ENCODE results near the gene CD151.

Gene CD151

GRCh38 chr11:829847-830294 is 2.9 kb upstream of the CD151 start:
- no peak for DNase-seq

GRCh38 chr11:830295-831117 is 2.2 kb upstream of the CD151 start:
- DNase-seq, result peak; percentile 51

- peak; percentile 38 for DNase-seq
Observed at GRCh38 chr11:831118-831864, 1.5 kb upstream of the CD151 start.

- DNase-seq, result no peak
Observed at GRCh38 chr11:831961-832528, 707 bp upstream of the CD151 start.

- DNase-seq, result peak; percentile 41
Observed at GRCh38 chr11:833114-833791, 501 bp downstream of the CD151 start.

GRCh38 chr11:833849-834311 is 1.1 kb downstream of the CD151 start:
- no peak for DNase-seq

GRCh38 chr11:834371-835316 is 1.9 kb downstream of the CD151 start:
- peak; percentile 45 for DNase-seq

- DNase-seq, result no peak
Observed at GRCh38 chr11:836274-836673, 3.5 kb downstream of the CD151 start.

GRCh38 chr11:836700-837099 is 3.9 kb downstream of the CD151 start:
- no peak for DNase-seq

GRCh38 chr11:837189-837989 is 4.6 kb downstream of the CD151 start:
- DNase-seq, result no peak

GRCh38 chr11:837990-838307 is 5.2 kb downstream of the CD151 start:
- no peak for DNase-seq

- no peak for DNase-seq
Observed at GRCh38 chr11:838441-839279, 5.9 kb downstream of the CD151 start.

- DNase-seq, result no peak
Observed at GRCh38 chr11:839280-839623, 6.5 kb downstream of the CD151 start.

GRCh38 chr11:839875-840617 is 7.3 kb downstream of the CD151 start:
- no peak for DNase-seq

- DNase-seq, result no peak
Observed at GRCh38 chr11:841981-842369, 9.2 kb downstream of the CD151 start.

GRCh38 chr11:842370-843002 is 9.7 kb downstream of the CD151 start, which contains the start of the genes POLR2L and TSPAN4:
POLR2L (minus strand) TSS chr11:842529; CDS start chr11:842508, 21 bp downstream.
TSPAN4 (plus strand) TSS chr11:842852; CDS start chr11:850305, 7,453 bp downstream.
- peak; percentile 89 for DNase-seq

GRCh38 chr11:843086-843734 is 10.5 kb downstream of the CD151 start:
- no peak for DNase-seq

Measured in fibroblast of skin of abdomen (primary cell).